Measurements from ENCODE around the gene KDM5A.
"Not testable (repeated sequence)": the region's sequence is repeated elsewhere in the genome, so short reads cannot be mapped to it uniquely, and the experiment has no call there.

The KDM5A gene

GRCh38 chr12:237026-237815 lies 151.9 kb downstream of the KDM5A start:
- DNase-seq, result no peak

- no peak for DNase-seq
Observed at GRCh38 chr12:236445-236844, 152.7 kb downstream of the KDM5A start.

- not testable (repeated sequence) for DNase-seq
Observed at GRCh38 chr12:235967-236366, 153.2 kb downstream of the KDM5A start.

GRCh38 chr12:234891-235415 lies 154.2 kb downstream of the KDM5A start:
- DNase-seq, result no peak

GRCh38 chr12:234019-234418 lies 155.1 kb downstream of the KDM5A start:
- DNase-seq, result no peak

GRCh38 chr12:233615-233968 lies 155.5 kb downstream of the KDM5A start:
- DNase-seq, result peak in 1 of 2 donors; percentile 3

- DNase-seq, result no peak
Observed at GRCh38 chr12:232731-233614, 156.1 kb downstream of the KDM5A start.

GRCh38 chr12:230925-231671 lies 158.0 kb downstream of the KDM5A start:
- no peak for DNase-seq
